DMS53 treated with DMSO at 0.1 percent for 48 hours (cell line): Measurements from ENCODE around the gene METTL8.

ENCODE experiments used
- DNase-seq: peaks from one replicate; lab custom pipeline; 2025; ENCODE audit not compliant: unreplicated experiment; lab: John Stamatoyannopoulos, UW

METTL8 gene

DNA sequence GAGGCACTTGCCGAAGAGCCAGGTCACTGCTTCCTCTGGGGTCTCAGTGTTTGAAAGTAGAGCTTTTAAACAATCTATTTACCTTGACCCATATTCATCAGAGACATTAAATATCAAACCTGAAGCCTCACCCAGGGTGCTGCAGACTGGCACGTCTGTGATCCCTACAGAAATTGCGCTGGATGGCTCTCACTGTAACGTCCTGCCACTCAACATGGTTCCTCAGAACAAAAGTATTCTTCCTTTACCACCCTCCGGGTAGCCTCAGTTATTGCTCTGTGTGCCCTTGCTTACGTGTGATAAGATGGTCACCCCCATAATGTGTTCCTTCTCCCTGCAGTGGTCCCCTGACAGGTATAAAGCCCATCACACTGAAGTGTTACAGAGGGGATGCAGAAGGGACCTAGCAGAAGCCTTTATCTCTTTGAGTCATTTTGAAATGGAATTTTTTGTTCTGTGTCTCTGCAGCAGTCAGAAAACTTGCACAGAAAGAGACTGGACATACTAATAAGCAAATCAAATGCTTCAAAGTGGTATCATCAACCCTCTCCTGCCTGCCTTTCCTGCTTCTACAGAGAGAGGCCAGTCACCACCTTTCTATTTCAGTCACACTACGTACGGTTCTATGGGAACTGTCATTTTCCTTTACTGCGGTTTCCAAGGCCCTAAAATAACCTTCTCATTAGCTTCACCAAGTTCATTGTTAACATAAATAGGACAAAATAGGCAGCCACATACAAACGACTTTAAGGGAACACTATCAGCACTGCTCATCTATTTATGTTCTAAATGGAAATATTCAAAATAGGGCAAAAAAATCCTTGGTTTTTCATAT is 86.8 kb downstream of the METTL8 start:
- no peak for DNase-seq

DNA sequence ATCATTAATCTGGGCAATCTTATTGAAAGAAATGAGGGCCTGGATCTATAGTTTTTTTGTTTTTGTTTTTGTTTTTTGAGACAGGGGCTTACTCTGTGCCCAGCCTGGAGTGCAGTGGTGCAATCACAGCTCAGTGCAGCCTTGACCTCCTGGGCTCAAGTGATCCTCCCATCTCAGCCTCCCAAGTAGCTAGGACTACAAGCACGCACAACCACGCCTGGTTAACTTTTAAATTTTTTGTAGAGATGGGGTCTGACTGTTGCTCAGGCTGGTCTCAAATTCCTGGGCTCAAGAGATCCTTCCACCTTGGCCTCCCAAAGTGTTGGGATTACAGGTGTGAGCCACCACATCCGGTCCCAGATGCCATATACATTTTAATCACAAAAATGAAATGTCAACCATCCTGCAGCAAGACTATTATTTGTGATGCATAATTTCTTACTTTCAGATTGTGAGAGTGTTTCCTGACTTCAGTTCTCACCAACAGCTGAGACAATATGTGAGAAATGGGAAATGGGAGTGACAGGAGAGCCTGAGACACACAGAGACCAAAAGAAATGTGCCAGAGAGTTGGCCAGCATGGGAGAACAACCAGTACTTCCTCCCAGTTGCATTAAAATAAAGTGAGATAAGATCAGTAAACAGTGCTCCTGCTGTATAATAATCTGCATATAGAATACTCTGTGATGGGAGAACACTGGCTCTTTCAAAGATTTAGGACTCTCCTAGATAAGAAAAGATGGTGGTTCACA is 87.6 kb downstream of the METTL8 start:
- DNase-seq: no peak

DNA sequence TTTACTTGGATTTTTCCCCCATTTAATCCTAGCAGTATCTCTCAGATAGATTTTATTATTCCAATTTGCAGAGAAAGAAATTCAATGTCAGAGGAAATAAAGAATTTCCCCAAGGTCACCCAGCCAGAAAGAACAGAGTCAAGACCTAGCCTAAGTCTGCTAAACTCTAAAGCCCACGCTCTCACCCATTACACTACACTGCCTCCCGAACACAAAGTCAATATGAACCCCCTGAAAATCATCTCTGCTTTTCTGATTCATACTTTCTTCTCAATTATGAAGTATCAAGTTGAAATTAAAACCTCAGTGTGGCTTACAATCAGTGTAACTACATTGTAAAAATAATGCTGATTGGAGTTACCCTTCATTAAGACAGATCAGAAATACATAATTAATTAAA is 89.6 kb downstream of the METTL8 start:
- DNase-seq: no peak

DNA sequence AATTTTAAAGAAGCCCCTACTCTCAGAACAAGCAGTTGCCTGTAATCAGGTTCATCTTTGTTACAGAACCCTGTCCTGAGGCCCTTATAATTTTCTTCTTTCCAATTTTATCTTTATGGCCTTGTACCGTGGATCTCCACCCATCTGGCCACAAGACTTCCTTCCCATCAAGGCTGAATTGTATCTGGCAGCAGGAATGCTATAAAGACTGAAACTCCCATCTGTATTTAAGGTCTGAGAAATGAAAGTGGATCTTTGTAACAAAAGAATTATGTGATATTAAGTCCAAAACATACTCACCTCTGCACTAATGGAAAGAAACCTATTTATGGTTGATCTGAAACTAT is 91.8 kb downstream of the METTL8 start:
- DNase-seq: no peak

DNA sequence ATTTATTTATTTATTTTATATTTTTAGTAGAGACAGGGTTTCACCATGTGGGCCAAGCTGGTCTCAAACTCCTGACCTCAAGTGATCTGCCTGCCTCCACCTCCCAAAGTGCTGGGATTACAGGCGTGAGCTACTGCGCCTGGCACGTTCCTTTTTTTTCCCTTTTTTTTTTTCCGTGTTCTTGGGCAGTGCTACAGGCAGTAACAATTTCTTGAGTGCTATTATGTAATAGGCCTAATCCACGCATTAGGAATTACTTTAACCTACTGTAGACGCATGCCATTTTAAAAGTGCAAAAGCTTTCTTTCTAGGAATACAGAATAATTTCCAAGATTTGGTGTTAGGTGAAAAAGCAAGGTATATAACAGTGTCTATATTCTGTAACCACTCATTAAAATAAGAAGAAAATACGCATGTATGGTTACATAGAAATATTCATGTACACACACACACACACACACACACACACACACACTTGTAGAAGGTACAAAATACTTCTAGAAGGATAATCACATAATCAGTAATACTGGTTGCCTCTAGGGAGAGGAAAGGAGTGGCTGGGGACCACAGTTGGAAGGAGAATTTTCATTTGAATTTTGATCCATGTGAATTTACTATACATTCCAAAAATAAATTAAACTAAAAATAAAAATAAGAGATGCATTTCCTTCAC is 92.3 kb downstream of the METTL8 start:
- DNase-seq: no peak

DNA sequence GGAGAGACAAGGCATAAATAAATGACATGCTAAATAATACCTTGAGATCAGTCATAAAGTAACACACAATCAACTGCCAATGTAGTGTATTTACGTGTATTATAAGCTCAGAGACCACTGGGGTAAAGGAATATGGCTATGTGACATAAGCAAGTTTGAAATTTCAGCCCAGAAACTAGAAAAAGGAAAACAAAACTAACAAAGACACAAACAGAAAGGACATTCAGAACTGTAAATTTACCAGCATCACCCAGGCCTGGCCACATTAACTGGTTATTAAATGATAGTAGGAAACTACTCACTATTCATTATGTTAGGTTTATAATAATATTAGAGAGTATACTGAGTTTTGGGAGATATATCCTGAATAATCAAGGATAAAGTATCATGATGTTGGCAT is 98.8 kb downstream of the METTL8 start:
- DNase-seq: no peak

DNA sequence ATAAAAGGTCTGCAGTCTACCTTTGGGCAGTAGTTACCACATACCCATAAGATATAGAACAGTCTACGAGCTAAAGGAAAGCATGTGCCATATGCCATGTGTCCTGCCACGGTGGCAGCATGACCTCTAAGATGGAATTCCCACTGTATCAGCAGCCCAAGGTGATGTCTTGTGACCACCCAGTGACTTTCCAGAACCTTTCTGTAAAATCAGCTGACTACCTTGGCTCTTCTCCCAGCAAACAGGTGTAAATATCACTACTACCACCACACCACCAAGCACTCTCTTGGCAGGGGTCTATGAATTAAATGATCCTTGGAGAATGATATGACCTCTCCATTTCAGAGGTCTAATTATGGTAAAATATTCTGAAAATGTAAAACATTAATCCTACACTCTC is 99.6 kb downstream of the METTL8 start:
- DNase-seq: no peak

DNA sequence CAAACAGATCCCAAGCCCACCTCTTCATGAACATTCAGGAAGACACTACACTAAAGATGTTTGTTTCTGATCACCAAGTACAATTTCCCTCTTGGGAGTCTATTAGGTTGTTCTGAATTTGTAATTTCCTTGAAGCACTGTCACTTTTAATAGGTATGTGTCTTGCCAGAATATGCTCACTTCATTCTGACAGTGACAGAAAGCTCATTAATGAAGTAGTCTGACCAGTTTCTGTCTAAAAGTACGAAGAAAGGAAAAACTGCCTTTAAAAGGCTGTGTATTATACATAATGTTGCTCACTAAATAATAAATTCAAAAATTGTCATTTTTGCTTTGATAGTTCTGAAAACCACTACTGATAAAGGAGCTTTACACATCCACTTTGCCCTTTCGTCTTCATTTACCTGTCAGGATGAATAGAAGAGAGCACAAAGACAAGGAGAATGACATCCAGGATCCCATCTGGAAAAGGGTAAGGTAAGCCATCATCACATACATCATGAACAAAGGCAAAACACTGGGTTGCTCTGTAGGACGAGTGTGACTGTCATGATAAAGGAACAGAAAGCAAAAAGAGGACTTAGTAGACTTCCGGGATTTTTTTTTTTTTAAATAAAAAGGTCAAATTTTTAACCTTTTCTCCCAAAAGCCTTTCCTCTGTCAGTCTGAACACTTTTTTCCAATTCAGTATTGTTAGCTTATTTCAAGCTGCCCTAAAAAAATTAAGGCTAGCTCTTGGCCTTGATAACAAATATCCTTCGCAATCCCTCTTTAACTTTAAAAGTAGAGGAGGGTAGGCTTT is 103.4 kb downstream of the METTL8 start:
- no peak for DNase-seq

DNA sequence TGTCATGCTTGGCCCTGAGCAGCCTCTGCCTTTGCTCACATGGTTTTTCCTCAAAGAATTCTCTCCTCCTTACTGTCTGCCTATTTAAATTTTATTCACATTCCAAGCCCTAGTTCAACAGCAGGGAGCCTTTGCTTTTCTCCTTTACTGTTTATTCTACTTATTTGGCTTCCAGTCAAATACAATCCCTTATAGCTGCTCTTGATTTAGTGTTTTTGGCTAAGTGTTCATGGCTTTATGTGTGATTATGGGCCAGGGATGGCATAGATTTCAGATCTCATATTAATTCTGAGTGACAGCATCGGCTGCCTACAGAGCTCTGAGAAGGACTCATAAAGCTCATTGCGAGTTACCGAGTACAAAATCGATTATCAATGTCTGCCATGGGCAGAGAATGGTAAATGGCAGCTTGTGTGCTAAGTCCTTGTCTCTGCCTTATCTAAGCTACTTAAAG is 106.7 kb downstream of the METTL8 start:
- DNase-seq: no peak

DNA sequence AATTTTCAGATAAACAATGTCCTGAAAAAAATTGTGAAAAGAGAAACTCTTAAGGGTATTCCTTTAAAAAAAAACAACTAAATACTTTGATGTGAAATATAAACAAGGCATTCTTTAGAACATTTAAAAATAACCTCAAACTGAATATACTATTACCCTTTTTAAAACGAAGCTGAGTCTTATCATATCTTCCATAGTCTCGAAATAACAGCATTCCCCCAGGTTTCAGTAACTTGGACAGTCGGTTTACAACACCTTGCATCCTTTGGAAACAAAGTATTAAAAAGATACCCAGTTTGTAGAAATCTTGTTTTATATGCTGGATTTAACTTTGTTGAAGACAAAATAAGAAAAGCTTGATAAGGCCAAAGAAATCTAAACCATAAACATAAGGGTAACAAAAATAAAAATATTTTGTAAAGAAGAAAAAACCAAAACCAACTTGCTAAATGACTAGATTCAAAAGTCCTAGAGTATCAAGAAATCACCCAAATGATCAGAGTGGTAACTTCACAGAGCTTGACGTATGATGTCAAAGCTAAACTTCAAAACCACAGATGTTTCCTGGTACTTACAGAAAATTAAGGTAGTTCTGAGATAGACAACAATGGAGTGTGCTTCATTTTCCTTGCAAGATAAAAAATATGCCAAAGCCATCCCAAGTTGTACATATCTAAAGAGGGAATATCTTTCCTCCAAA is 107.8 kb downstream of the METTL8 start:
- no peak for DNase-seq

DNA sequence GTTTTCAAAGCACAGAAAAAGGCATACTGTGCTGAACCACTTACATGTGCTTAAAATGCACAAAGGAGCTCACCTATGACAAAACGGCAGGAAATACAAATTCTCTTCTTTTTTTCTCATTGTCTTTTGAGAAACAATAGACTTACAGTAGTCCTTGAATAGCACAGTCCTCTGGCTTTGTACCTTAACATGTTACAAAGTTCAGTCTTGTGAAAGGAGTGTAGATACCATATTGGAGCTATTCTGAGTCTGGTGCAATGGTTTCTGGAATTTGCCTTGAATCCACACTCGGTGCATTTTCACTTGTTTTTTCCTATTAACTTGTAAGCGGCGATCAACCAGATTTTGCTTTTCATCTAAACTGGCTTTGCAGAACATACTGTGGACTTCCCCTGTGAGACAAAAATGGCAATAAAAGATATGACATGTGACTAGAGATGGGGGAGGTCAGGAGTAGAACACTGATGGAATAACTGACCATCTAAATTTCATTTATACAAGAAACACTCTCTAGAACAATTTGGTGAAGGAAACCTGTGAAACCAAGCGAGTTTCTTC is 109.7 kb downstream of the METTL8 start:
- no peak for DNase-seq

DNA sequence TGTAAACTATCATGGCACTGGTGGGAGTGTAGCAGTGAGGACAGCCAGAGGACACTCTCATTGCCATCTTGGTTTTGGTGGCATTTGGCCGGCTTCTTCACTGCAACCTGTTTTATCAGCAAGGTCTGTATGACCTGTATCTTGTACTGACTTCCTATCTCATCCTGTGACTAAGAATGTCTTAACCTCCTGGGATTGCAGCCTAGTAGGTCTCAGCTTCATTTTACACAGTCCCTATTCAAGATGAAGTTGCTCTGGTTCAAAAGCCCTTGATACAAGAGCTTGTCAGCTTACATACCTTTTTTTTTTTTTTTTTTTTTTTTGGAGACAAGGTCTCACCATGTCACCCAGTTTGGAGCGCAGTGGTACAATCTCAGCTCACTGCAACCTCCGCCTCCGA is 110.9 kb downstream of the METTL8 start:
- DNase-seq: no peak

DNA sequence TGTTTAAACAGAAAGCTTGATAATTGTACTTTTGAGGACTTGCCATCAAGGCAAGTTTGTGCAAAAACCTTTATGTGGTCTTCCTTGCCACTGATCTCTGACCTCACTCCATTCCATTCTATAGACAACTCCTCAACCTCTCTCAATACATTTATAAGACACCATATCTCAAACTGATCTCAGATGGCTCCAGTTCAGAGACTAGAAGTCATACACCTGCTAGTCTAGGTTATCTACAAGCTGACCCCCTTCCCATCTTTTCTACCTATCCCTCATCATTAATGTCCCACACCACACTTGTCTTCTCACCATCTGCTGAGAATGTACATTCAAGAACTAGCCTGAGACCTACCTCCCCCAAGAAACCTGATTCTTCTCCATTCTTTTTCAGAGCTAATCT is 113.1 kb downstream of the METTL8 start:
- DNase-seq: no peak

DNA sequence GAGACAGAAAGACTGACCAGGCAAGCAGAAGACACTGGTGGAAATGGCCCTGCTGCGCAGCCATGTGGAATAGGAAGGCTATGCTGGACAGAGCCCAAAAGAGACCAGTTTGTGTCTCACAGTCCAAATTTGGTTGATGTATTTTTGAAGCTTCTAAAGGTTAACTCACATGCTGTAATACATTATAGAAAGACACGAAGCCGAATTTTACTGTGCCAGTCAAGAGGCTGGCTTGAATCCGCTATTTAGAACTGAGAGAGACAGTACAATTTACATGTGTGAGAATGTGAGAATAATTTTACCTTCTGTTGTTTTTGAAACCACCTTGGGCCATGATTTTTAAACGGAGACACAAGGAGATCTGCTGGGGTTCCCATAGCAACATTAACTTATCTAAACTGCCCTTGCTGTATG is 113.6 kb downstream of the METTL8 start:
- DNase-seq: no peak

DNA sequence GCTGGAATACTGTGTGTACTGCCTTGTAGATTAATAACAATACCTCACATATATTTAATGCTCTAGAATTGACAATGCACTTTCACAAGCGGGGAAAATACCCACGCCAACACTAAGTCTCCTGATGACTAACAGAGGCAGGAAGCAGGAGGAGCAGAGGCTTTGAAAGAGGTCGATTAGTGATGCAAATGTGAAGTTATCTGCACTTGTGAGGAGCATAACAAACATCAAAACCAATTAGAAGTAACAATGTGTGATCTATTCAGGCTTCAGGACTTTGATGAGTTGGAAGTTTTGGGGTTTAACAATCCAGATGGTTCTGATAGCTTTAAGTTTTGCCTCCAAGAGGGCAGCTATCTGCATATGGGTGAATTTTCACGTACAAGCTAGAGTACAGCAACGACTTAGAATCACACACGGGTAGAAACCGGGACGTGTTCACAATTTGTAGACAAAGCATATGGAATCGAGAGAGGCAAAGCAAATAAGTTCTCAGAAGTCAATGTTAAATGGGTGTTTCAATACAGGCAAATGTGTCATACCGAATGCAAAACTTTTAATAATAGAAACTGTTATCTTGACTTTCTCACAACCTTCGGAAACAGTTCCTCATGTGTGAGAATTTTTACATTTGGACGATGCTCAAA is 114.5 kb downstream of the METTL8 start:
- no peak for DNase-seq

DNA sequence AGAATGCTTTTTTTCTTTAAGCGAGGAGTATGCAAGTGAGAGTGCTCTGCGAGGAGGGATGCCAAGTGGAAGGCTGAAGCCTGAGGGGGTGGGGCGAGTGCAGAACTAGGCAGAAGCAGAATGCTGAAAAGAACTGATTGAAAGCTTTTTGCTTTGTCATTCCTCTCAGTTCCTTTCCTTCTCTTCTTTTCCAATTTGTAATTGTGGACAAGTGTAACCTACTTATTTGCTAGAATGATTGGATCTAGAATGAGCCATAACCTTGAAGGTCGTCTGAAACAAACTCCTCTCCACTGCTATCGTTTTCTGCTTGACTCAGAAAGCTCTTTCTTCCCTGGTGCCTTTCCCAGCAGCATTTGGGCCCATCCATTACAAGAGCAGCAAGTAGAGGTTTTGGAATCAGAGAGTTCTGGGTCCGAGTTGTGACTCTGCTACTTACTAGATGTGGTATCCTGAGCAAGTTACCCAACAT is 115.3 kb downstream of the METTL8 start:
- DNase-seq: no peak

DNA sequence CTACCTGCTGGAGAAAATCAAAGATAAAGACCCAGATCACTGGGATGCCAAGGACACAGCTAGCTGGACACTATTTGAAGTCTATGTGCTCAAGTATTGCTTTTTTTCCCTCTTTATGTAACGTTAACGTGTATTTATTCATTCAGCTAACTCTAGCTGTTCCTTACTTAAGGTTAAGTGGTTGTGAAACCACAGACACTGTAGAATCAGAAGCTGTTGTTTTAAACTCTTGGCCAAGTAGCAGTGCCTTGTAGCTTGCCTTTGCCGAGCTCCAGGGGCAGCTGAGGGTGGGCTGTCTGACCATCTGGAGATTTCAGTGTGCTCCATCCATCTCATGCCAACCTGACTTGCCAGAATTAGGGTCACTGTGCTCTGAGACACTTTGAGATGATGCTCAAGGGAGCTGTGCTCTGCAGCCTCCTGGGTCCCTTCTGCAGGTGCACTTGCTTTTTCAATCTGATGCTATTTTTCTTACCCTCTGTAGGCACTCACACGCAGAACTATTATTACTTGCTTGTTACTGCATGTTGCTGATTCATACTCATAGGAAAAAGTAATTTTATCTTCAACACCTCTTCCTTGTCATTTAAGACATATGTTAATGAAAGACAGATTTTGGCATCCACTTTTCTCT is 116.2 kb downstream of the METTL8 start:
- DNase-seq: no peak

DNA sequence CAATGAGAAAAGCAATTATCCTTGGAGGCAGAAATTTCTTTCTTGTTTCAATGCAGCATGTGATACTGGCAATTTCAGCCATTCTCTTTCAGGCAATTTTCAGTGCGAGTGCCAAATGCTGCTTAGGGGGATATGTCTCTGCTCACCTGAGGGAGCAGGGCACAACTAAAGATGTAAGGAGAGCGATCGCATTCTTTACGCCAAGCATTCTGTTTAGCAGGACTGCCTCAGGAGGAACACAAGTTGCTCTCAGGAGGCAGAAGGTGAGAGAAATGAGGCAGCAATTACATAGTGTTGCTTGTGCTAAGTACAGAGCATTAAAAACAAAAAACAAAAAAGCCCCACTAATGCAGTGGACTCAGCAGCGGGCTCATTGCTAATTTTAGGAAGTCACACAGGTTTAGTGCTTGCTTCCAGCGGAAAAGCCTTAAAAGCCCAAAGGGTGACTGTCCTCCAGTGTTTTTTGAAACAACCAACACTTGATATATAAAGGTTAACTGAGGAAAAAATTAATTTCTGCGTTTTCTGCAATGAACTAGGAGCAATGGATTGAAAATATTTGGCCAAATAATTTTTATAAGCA is 116.9 kb downstream of the METTL8 start:
- no peak for DNase-seq

DNA sequence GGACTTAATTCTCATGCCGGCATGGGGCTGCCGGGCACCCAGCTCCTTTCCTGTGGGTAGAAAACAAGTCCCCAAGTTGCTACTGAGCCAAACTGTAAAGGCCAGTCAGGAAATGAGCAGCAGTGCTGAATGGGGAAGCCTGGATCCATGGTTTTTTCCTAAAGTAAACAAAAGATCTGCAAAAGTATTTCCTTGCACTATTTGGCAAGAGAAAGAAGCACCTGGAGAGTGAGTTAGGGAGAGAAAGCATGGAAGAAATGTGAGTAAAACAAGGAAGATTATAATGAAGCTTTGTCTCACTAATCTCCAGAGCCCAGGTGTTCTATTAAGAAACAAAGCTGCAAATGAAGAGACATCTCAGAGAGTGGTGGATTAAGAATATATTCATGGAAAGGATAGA is 117.6 kb downstream of the METTL8 start:
- no peak for DNase-seq
